T-cell (primary cell): ENCODE results near the gene PRLR. TPM values are rescaled to one million over a fixed set of nuclear protein-coding genes. Genes with fewer than 3 reads are reported as not detected.
"Not testable (repeated sequence)": the region's sequence is repeated elsewhere in the genome, so short reads cannot be mapped to it uniquely, and the experiment has no call there.

Source experiments
- ATAC-seq, 4 experiments: fragments of 200-7000 bp in 3 of 4; fragments of 150-1000 bp in 1 of 4; cut with Tn5 transposase; replicated peaks in 1 of 4; 1 replicate in 3 of 4; 2 replicates in 1 of 4; pipeline ENCODE4 v1.10.0; 2021; ENCODE audit warnings: moderate library complexity in 3 of 4, mild to moderate bottlenecking in 2 of 4, moderate number of reproducible peaks in 1 of 4
- CTCF ChIA-PET, 2 donors: fragments of 300-600 bp; sonication (Branson Sonifier 250); formaldehyde crosslinking; loops; one replicate each; lab custom pipeline; 2022; ENCODE audit warnings: antibody characterized with exemption in 2 of 2; lab: Charles Lee
- POLR2A ChIA-PET, 2 donors: fragments of 300-600 bp; sonication (Branson Sonifier 250); formaldehyde crosslinking; loops; one replicate each; lab custom pipeline; 2022; ENCODE audit warnings: antibody characterized with exemption in 2 of 2; lab: Charles Lee
- DNase-seq, 35 experiments: peaks; one replicate each; pipeline versions ENCODE4 v3.0.0 to v3.0.0-alpha.2; 2013 to 2023
- H3K27ac ChIP-seq: one replicate; pipeline ENCODE4 v1.5.1; 2013; ENCODE audit warnings: low read length
- H3K27me3 ChIP-seq, 2 experiments: replicated peaks in 1 of 2; 1 replicate in 1 of 2; 2 replicates in 1 of 2; pipeline versions ENCODE4 v1.6.1 to v1.7.0; 2013; ENCODE audit warnings: low read length in 1 of 2, mixed read lengths in 1 of 2; ENCODE audit not compliant: control insufficient read depth in 2 of 2, insufficient read depth in 2 of 2; ENCODE audit errors: extremely low read depth in 1 of 2
- H3K36me3 ChIP-seq, 2 donors: 1 replicate in 1 of 2; 2 replicates in 1 of 2; pipeline versions ENCODE4 v1.6.1 to v1.7.0; 2013; ENCODE audit warnings: low read length in 1 of 2; ENCODE audit not compliant: control insufficient read depth in 2 of 2, insufficient read depth in 1 of 2; ENCODE audit errors: extremely low read depth in 1 of 2
- H3K4me1 ChIP-seq, 2 experiments: 1 replicate in 1 of 2; 2 replicates in 1 of 2; pipeline versions ENCODE4 v1.6.1 to v1.7.0; 2013; ENCODE audit warnings: low read length in 2 of 2, mixed read lengths in 1 of 2; ENCODE audit not compliant: insufficient read depth in 2 of 2, control insufficient read depth in 1 of 2; ENCODE audit errors: extremely low read depth in 1 of 2
- H3K4me3 ChIP-seq, 2 donors: 1 replicate in 1 of 2; 2 replicates in 1 of 2; pipeline versions ENCODE4 v1.5.1 to v1.7.0; 2013; ENCODE audit warnings: mild to moderate bottlenecking in 2 of 2, low read length in 1 of 2, moderate library complexity in 1 of 2; ENCODE audit not compliant: control insufficient read depth in 1 of 2; ENCODE audit errors: extremely low read depth in 1 of 2
- H3K9me3 ChIP-seq: 2 replicates; pipeline ENCODE4 v1.7.0; 2013
- H3K27ac Mint-ChIP-seq, 2 donors: one replicate each; pipeline ENCODE4 v1.8.0; 2020 to 2021; ENCODE audit warnings: mild to moderate bottlenecking in 2 of 2, mixed read lengths in 2 of 2
- H3K27me3 Mint-ChIP-seq, 2 donors: one replicate each; pipeline ENCODE4 v1.8.0; 2021 to 2022; ENCODE audit warnings: mixed read lengths in 2 of 2
- H3K36me3 Mint-ChIP-seq: one replicate; pipeline ENCODE4 v1.8.0; 2021; ENCODE audit warnings: mixed read lengths
- H3K4me1 Mint-ChIP-seq, 3 donors: one replicate each; pipeline ENCODE4 v1.8.0; 2020 to 2022; ENCODE audit warnings: mixed read lengths in 3 of 3, mild to moderate bottlenecking in 1 of 3
- H3K4me3 Mint-ChIP-seq, 3 donors: one replicate each; pipeline ENCODE4 v1.8.0; 2020 to 2022; ENCODE audit warnings: mild to moderate bottlenecking in 3 of 3, mixed read lengths in 3 of 3, moderate library complexity in 3 of 3
- H3K9me3 Mint-ChIP-seq, 3 donors: one replicate each; pipeline ENCODE4 v1.8.0; 2020 to 2022; ENCODE audit warnings: mixed read lengths in 3 of 3
- WGBS: methylation state at CpG from one replicate; pipeline ENCODE4 v1.1.5; 2013; ENCODE audit warnings: missing lambda C conversion rate; ENCODE audit not compliant: insufficient coverage; 5-methylcytosine and 5-hydroxymethylcytosine counted together
- total RNA-seq, 35 experiments: library from RNA in 6 of 35; stranded (reverse) in 6 of 35; fragments of 120-200 nt in 1 of 35; gene quantifications; one replicate each; pipeline versions ENCODE4 v1.2.1 to v1.2.4 and lab custom pipeline; 2013 to 2026

PRLR gene
- total RNA-seq, 5 donors from 2014 or later (not counting 1 experiment from before 2014, with no cell fraction given) = 0.16 to 0.23 (median 0.23) TPM; not detected in 2

DNA sequence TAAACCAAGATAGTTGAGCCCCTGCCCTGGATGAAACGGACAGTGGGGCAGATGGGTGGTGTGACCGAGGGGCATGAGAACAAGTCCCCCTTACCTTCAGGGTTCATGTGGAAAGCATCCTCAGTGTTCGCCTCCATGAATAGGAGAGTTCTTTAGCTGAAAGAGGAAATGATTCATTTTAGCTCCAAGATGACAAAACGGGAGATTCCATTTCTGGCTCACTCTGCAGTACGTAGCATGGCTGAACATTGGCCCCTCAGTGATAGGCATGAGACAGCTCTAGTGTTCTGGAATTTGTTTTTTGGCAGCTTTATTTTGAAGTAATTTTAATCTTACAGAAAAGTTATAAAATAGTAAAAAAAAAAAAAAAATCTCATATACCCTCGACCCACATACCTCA lies 112.3 kb downstream of the PRLR start:
- 84% methylated on average over 3 of the region's 6 CpGs for WGBS
- no peak overlapping the region for H3K27ac ChIP-seq
- H3K27me3 ChIP-seq = peaks cover 0 to 2% of the 10 kb centered on the region in 2 experiments
- no peaks in the 10 kb centered on the region for H3K36me3 Mint-ChIP-seq
- DNase-seq = no peak
- no peaks in the 10 kb centered on the region for H3K4me1 Mint-ChIP-seq
- POLR2A ChIA-PET = interaction anchor here (0.6 to 0.7 kb wide), 2 partner anchors 423 to 820 kb away, joined by 4 to 5 read pairs; no protein-coding TSS in a partner anchor
- H3K27me3 Mint-ChIP-seq = peaks cover 23 to 32% of the 10 kb centered on the region in 2 donors
- CTCF ChIA-PET = interaction anchor here in 1 of 2 donors (0.7 kb wide), 2 partner anchors 548 to 594 kb away, joined by 5 to 7 read pairs; no protein-coding TSS in a partner anchor
- no peaks in the 10 kb centered on the region for H3K9me3 Mint-ChIP-seq
- H3K4me1 ChIP-seq = no peaks in the 10 kb centered on the region
- H3K4me3 ChIP-seq = no peak overlapping the region
- H3K9me3 ChIP-seq = no peaks in the 10 kb centered on the region
- H3K27ac Mint-ChIP-seq = no peak overlapping the region
- no peaks in the 10 kb centered on the region for H3K36me3 ChIP-seq
- no peak overlapping the region for H3K4me3 Mint-ChIP-seq
- no peak for ATAC-seq

DNA sequence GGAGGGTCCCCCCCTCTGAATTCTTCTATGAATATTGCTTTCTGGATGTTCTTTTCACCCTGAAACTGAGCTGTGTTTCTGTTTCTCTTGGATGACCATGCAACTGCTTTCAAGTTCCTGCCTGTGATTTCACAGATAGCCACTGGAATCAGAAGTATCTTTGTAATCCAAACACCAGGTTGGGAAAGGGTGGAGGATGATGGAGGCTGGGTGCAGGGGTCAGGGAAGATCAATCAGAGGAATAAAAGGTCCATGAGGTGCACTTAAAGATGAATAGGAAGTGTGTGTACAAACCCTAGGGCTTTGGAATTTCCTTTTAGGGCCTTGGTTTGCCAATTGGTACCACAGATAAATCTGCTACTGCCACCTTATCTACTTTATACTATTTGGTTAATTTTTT lies 114.4 kb downstream of the PRLR start:
- ATAC-seq = no peak
- Histone ChIP-seq H3K4me3 (no peak overlapping the region), H3K27me3 (peaks cover 0 to 2% of the 10 kb centered on the region in 2 experiments), H3K9me3 (no peaks in the 10 kb centered on the region), H3K27ac (no peak overlapping the region), H3K36me3 (no peaks in the 10 kb centered on the region), H3K4me1 (no peaks in the 10 kb centered on the region)
- no peak for DNase-seq
- ChIA-PET POLR2A (no interaction called here), CTCF (interaction anchor here in 1 of 2 donors (0.6 kb wide), 1 partner anchor 651 kb away, joined by 3 read pairs; no protein-coding TSS in a partner anchor)
- Mint-ChIP-seq H3K27ac (no peak overlapping the region), H3K4me3 (no peak overlapping the region), H3K36me3 (no peaks in the 10 kb centered on the region), H3K9me3 (no peaks in the 10 kb centered on the region), H3K27me3 (peaks cover 19 to 20% of the 10 kb centered on the region in 2 donors), H3K4me1 (no peaks in the 10 kb centered on the region)

DNA sequence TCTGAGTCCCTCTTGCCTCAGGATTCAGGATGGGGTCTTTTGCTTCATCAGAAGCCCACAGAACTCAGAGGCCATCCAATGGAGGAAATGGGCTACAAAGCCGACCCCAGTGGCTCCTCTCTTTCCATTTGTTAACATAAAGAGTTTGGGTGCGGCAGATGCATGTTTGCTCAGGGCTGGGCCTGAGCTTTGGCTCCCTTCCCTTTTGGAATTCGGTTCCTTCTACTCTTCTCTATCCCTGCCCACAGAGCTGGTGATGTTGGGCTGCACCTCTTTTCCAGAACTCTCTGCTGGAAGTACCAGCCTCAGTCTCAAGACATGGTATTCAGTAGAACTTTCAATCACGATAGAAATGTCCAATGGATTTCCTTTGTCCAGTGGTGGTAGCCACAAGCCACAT lies 115.6 kb downstream of the PRLR start:
- H3K4me3 Mint-ChIP-seq = no peak overlapping the region
- H3K9me3 ChIP-seq = no peaks in the 10 kb centered on the region
- H3K27me3 ChIP-seq = peaks cover 0 to 2% of the 10 kb centered on the region in 2 experiments
- H3K4me1 ChIP-seq = no peaks in the 10 kb centered on the region
- ATAC-seq (no peak), DNase-seq (no peak)
- no peak overlapping the region for H3K27ac ChIP-seq
- POLR2A ChIA-PET = no interaction called here
- CTCF ChIA-PET = no interaction called here
- peaks cover 14 to 19% of the 10 kb centered on the region in 2 donors for H3K27me3 Mint-ChIP-seq
- no peaks in the 10 kb centered on the region for H3K9me3 Mint-ChIP-seq
- no peaks in the 10 kb centered on the region for H3K36me3 Mint-ChIP-seq
- H3K27ac Mint-ChIP-seq = no peak overlapping the region
- no peaks in the 10 kb centered on the region for H3K4me1 Mint-ChIP-seq
- H3K36me3 ChIP-seq = no peaks in the 10 kb centered on the region
- WGBS = 67% methylated on average over 3 of the region's 4 CpGs
- H3K4me3 ChIP-seq = no peak overlapping the region

DNA sequence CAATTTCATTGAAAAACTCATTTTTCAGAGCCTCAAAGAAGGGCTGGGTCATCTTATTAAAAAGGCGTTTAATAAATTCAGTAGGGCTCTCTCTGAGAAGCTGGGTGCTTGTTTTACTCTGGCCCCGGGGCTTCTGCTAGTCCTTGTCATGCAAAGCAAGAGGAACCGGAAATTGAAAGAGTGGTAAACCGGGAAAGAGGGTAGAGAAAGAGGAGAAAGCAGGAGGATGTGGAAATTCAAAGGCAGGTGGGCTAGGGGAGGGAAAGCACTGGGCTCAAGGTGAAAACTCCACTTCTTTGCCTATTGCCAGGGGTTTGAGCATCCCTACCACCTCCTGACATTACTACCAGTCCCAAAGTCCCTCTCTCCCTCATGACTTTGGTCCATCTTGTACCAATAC lies 118.0 kb downstream of the PRLR start:
- H3K36me3 Mint-ChIP-seq = no peaks in the 10 kb centered on the region
- Histone ChIP-seq H3K36me3 (no peaks in the 10 kb centered on the region), H3K9me3 (no peaks in the 10 kb centered on the region), H3K4me3 (no peak overlapping the region), H3K27me3 (no peaks in the 10 kb centered on the region), H3K27ac (no peak overlapping the region), H3K4me1 (no peaks in the 10 kb centered on the region)
- CTCF ChIA-PET = no interaction called here
- ATAC-seq (no peak), DNase-seq (no peak)
- no peaks in the 10 kb centered on the region for H3K4me1 Mint-ChIP-seq
- H3K27me3 Mint-ChIP-seq = peaks cover 11 to 16% of the 10 kb centered on the region in 2 donors
- H3K4me3 Mint-ChIP-seq = no peak overlapping the region
- H3K27ac Mint-ChIP-seq = no peak overlapping the region
- no peaks in the 10 kb centered on the region for H3K9me3 Mint-ChIP-seq
- 38% methylated on average over 3 of the region's 4 CpGs for WGBS
- POLR2A ChIA-PET = no interaction called here

DNA sequence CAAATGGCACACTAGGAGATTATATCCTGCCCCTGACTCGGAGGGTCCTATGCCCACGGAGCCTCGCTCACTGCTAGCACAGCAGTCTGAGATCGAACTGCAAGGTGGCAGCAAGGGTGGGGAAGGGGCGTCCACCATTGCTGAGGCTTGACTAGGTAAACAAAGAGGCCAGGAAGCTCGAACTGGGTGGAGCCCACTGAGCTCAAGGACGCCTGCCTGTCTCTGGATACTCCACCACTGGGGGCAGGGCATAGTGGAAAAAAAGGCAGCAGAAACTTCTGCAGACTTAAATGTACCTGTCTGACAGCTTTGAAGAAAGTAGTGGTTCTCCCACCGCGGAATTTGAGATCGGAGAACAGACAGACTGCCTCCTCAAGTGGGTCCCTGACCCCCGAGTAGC lies 125.7 kb downstream of the PRLR start:
- H3K4me1 ChIP-seq, H3K9me3 Mint-ChIP-seq, POLR2A ChIA-PET, H3K4me3 ChIP-seq, H3K27ac ChIP-seq, H3K4me3 Mint-ChIP-seq, H3K27me3 ChIP-seq, H3K36me3 Mint-ChIP-seq, H3K36me3 ChIP-seq, H3K27ac Mint-ChIP-seq, H3K4me1 Mint-ChIP-seq, DNase-seq, H3K9me3 ChIP-seq, ATAC-seq: not testable (repeated sequence)
- peaks cover 39 to 42% of the 10 kb centered on the region in 2 donors for H3K27me3 Mint-ChIP-seq
- WGBS = 77% methylated on average over 11 of the region's 11 CpGs
- CTCF ChIA-PET = interaction anchor here in 1 of 2 donors (0.6 kb wide), 1 partner anchor 55 kb away, joined by 6 read pairs; no protein-coding TSS in a partner anchor

DNA sequence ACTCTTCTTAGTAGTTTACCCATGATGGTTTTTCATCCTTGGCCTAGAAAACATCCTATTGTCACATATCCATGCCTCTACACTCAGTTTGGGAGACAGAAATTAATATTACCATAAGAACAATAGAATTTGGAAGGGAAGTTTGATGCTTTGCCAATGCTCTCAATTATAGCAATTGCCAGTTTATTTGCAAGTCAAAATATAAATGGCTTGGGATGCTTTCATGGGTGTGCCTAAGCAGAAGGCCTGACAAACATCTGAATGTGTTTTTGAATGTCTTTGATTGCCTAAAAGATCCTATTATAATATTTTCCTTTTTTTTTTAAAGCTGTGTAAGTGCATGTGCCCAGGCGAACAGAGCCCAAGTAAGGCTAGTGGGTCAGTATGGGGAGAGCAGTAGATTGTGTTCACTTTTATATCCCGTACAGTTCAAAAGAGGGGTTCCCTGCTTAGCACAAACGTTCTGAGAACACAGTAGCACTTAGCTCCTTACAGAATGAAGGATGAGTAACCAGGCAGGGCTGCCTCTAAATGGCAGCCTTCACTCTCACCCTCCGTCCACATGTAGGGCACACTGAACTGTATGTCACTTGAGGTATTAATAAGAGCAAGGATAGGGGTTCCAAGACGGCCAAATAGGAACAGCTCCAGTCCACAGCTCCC lies 126.5 kb downstream of the PRLR start:
- no peaks in the 10 kb centered on the region for H3K4me1 ChIP-seq
- Mint-ChIP-seq H3K27ac (no peak overlapping the region), H3K4me1 (no peaks in the 10 kb centered on the region), H3K4me3 (no peak overlapping the region), H3K36me3 (no peaks in the 10 kb centered on the region), H3K9me3 (no peaks in the 10 kb centered on the region), H3K27me3 (peaks cover 39 to 42% of the 10 kb centered on the region in 2 donors)
- no peak overlapping the region for H3K27ac ChIP-seq
- no peak for ATAC-seq
- 64% methylated on average over 2 of the region's 5 CpGs for WGBS
- ChIA-PET CTCF (no interaction called here), POLR2A (no interaction called here)
- H3K36me3 ChIP-seq = no peaks in the 10 kb centered on the region
- peaks cover 0 to 10% of the 10 kb centered on the region in 2 experiments for H3K27me3 ChIP-seq
- H3K4me3 ChIP-seq = no peak overlapping the region
- H3K9me3 ChIP-seq = no peaks in the 10 kb centered on the region
- no peak for DNase-seq
